ENCODE data around the gene XPO6. TPM values are rescaled to one million over a fixed set of nuclear protein-coding genes. Genes with fewer than 3 reads are reported as not detected.

The XPO6 gene
- polyA plus RNA-seq, 1 of the 3 experiments (the other 2 are of a cell fraction) = 97.1 TPM

DNA sequence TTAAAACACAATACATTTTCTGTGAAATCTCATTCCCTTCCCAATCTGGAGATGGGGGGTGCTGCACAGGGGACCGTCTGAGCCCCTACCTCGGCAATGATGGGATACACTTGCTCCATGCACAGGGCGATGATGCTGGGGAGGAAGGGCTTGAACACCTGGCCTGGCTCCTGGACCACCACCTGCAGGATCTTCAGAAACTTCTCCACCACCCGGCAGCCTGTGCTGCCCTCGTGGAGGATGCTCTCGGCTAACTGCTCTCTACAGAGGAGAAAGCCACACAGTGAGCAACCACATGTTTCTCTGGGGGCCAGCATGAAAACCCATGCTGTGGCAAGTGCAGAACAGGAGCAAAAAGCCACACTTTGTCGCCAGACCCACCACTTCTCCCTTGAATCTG lies 105.8 kb downstream of the XPO6 start:
- ChIA-PET POLR2A (no interaction called here), CTCF (no interaction called here)
- no peak overlapping the region for H3K27ac ChIP-seq (ENCODE audit: low read depth in 2 of 2, low read length in 1 of 2)
- H3K27me3 ChIP-seq (ENCODE audit: insufficient read depth) = no peaks in the 10 kb centered on the region
- no peaks in the 10 kb centered on the region for H3K9me3 ChIP-seq
- DNase-seq = no peak
- TF ChIP-seq, protein P1, sequence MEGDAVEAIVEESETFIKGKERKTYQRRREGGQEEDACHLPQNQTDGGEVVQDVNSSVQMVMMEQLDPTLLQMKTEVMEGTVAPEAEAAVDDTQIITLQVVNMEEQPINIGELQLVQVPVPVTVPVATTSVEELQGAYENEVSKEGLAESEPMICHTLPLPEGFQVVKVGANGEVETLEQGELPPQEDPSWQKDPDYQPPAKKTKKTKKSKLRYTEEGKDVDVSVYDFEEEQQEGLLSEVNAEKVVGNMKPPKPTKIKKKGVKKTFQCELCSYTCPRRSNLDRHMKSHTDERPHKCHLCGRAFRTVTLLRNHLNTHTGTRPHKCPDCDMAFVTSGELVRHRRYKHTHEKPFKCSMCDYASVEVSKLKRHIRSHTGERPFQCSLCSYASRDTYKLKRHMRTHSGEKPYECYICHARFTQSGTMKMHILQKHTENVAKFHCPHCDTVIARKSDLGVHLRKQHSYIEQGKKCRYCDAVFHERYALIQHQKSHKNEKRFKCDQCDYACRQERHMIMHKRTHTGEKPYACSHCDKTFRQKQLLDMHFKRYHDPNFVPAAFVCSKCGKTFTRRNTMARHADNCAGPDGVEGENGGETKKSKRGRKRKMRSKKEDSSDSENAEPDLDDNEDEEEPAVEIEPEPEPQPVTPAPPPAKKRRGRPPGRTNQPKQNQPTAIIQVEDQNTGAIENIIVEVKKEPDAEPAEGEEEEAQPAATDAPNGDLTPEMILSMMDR (IDR thresholded peaks at IDR 0.05) = no peak
- TF ChIP-seq, protein P2, sequence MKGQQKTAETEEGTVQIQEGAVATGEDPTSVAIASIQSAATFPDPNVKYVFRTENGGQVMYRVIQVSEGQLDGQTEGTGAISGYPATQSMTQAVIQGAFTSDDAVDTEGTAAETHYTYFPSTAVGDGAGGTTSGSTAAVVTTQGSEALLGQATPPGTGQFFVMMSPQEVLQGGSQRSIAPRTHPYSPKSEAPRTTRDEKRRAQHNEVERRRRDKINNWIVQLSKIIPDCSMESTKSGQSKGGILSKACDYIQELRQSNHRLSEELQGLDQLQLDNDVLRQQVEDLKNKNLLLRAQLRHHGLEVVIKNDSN (IDR thresholded peaks at IDR 0.05; ENCODE audit: borderline replicate concordance, low read depth) = no peak
- TF ChIP-seq, protein P3, sequence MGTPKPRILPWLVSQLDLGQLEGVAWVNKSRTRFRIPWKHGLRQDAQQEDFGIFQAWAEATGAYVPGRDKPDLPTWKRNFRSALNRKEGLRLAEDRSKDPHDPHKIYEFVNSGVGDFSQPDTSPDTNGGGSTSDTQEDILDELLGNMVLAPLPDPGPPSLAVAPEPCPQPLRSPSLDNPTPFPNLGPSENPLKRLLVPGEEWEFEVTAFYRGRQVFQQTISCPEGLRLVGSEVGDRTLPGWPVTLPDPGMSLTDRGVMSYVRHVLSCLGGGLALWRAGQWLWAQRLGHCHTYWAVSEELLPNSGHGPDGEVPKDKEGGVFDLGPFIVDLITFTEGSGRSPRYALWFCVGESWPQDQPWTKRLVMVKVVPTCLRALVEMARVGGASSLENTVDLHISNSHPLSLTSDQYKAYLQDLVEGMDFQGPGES (IDR thresholded peaks at IDR 0.05; ENCODE audit: low read depth, low read length) = no peak
- no peak for TF ChIP-seq EZH2phosphoT487 (IDR thresholded peaks at IDR 0.05; ENCODE audit: borderline replicate concordance, low read depth)
- no peak for TF ChIP-seq TAF1 (IDR thresholded peaks at IDR 0.05; ENCODE audit: borderline replicate concordance, low read depth, low read length)
- TF ChIP-seq, protein P4, sequence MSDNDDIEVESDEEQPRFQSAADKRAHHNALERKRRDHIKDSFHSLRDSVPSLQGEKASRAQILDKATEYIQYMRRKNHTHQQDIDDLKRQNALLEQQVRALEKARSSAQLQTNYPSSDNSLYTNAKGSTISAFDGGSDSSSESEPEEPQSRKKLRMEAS (IDR thresholded peaks at IDR 0.05; ENCODE audit: low read depth) = no peak
- no peak for TF ChIP-seq RXRA (IDR thresholded peaks at IDR 0.05; ENCODE audit: borderline replicate concordance, low read depth)
- no peak for TF ChIP-seq TCF12 (IDR thresholded peaks at IDR 0.05)
- TF ChIP-seq GATA2 (CRISPR knock-in tag; IDR thresholded peaks at IDR 0.05) = no peak
- TF ChIP-seq, protein P5, sequence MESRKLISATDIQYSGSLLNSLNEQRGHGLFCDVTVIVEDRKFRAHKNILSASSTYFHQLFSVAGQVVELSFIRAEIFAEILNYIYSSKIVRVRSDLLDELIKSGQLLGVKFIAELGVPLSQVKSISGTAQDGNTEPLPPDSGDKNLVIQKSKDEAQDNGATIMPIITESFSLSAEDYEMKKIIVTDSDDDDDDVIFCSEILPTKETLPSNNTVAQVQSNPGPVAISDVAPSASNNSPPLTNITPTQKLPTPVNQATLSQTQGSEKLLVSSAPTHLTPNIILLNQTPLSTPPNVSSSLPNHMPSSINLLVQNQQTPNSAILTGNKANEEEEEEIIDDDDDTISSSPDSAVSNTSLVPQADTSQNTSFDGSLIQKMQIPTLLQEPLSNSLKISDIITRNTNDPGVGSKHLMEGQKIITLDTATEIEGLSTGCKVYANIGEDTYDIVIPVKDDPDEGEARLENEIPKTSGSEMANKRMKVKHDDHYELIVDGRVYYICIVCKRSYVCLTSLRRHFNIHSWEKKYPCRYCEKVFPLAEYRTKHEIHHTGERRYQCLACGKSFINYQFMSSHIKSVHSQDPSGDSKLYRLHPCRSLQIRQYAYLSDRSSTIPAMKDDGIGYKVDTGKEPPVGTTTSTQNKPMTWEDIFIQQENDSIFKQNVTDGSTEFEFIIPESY (IDR thresholded peaks at IDR 0.05; ENCODE audit: borderline replicate concordance, low read depth) = no peak
- no peak for TF ChIP-seq ELF1 (IDR thresholded peaks at IDR 0.05)
- no peak for TF ChIP-seq FOSL2 (IDR thresholded peaks at IDR 0.05; ENCODE audit: borderline replicate concordance, low read depth)
- TF ChIP-seq, protein P6, sequence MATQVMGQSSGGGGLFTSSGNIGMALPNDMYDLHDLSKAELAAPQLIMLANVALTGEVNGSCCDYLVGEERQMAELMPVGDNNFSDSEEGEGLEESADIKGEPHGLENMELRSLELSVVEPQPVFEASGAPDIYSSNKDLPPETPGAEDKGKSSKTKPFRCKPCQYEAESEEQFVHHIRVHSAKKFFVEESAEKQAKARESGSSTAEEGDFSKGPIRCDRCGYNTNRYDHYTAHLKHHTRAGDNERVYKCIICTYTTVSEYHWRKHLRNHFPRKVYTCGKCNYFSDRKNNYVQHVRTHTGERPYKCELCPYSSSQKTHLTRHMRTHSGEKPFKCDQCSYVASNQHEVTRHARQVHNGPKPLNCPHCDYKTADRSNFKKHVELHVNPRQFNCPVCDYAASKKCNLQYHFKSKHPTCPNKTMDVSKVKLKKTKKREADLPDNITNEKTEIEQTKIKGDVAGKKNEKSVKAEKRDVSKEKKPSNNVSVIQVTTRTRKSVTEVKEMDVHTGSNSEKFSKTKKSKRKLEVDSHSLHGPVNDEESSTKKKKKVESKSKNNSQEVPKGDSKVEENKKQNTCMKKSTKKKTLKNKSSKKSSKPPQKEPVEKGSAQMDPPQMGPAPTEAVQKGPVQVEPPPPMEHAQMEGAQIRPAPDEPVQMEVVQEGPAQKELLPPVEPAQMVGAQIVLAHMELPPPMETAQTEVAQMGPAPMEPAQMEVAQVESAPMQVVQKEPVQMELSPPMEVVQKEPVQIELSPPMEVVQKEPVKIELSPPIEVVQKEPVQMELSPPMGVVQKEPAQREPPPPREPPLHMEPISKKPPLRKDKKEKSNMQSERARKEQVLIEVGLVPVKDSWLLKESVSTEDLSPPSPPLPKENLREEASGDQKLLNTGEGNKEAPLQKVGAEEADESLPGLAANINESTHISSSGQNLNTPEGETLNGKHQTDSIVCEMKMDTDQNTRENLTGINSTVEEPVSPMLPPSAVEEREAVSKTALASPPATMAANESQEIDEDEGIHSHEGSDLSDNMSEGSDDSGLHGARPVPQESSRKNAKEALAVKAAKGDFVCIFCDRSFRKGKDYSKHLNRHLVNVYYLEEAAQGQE (IDR thresholded peaks at IDR 0.05; ENCODE audit: low read depth, low read length) = no peak
- TF ChIP-seq GABPA (IDR thresholded peaks at IDR 0.05; ENCODE audit: low read depth) = no peak
- TF ChIP-seq JUND (IDR thresholded peaks at IDR 0.05) = no peak
- TF ChIP-seq, protein P7, sequence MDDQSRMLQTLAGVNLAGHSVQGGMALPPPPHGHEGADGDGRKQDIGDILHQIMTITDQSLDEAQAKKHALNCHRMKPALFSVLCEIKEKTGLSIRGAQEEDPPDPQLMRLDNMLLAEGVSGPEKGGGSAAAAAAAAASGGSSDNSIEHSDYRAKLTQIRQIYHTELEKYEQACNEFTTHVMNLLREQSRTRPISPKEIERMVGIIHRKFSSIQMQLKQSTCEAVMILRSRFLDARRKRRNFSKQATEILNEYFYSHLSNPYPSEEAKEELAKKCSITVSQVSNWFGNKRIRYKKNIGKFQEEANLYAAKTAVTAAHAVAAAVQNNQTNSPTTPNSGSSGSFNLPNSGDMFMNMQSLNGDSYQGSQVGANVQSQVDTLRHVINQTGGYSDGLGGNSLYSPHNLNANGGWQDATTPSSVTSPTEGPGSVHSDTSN (IDR thresholded peaks at IDR 0.05) = no peak
- TF ChIP-seq POLR2AphosphoS5 (IDR thresholded peaks at IDR 0.05; ENCODE audit: low read depth, low read length) = no peak
- TF ChIP-seq SIN3A (IDR thresholded peaks at IDR 0.05; ENCODE audit: borderline replicate concordance, low read depth, low read length) = no peak
- no peaks in the 10 kb centered on the region for H3K9me2 ChIP-seq
- H3K4me3 ChIP-seq (ENCODE audit: low read depth in 2 of 2, low read length in 1 of 2) = no peak overlapping the region
- 95% methylated on average over 7 of the region's 7 CpGs for WGBS (ENCODE audit: low lambda C conversion rate)
- no peaks in the 10 kb centered on the region for H4K20me1 ChIP-seq (ENCODE audit: insufficient read depth)
- H3K9ac ChIP-seq = no peak overlapping the region
- peaks cover 0 to 13% of the 10 kb centered on the region in 2 experiments; a peak in 1 of 4 replicates for H3K4me1 ChIP-seq (ENCODE audit: control insufficient read depth in 1 of 2, insufficient read depth in 2 of 2, low read depth in 1 of 2, low read length in 1 of 2)
- H3K4me2 ChIP-seq = no peak overlapping the region
- H3K79me2 ChIP-seq (ENCODE audit: insufficient read depth) = peaks cover 5% of the 10 kb centered on the region
- H3F3A ChIP-seq (replicated peaks; ENCODE audit: insufficient read depth) = no peaks in the 10 kb centered on the region
- H3K36me3 ChIP-seq (replicated peaks in 1 of 2; ENCODE audit: control insufficient read depth in 1 of 2, insufficient read depth in 2 of 2, low read length in 1 of 2) = peaks cover 54 to 92% of the 10 kb centered on the region in 2 experiments
- H2AFZ ChIP-seq (ENCODE audit: low read depth) = no peak overlapping the region
